ENCODE measurements around the gene SMAD7.

DNA sequence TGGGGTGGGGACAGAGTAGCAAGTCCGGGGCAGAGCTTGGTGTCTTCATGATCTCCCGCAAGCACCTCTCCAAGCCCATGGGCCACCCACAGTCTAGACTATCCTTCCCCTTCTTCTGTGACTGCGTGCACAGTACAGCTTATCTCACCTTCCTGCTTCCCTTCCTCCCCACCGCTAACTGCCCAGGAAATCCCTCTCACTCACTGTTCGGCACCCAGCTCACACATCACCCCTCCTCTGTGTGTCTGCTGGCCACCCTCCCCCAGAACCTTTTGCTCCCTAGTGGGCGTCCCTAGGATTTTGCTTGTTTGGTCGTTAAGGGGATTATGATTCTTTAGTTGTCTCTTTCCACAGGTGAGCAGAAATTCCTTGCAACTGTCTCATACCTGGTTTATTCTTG is 31.5 kb upstream of the SMAD7 start:
- TF ChIP-seq, protein P1, sequence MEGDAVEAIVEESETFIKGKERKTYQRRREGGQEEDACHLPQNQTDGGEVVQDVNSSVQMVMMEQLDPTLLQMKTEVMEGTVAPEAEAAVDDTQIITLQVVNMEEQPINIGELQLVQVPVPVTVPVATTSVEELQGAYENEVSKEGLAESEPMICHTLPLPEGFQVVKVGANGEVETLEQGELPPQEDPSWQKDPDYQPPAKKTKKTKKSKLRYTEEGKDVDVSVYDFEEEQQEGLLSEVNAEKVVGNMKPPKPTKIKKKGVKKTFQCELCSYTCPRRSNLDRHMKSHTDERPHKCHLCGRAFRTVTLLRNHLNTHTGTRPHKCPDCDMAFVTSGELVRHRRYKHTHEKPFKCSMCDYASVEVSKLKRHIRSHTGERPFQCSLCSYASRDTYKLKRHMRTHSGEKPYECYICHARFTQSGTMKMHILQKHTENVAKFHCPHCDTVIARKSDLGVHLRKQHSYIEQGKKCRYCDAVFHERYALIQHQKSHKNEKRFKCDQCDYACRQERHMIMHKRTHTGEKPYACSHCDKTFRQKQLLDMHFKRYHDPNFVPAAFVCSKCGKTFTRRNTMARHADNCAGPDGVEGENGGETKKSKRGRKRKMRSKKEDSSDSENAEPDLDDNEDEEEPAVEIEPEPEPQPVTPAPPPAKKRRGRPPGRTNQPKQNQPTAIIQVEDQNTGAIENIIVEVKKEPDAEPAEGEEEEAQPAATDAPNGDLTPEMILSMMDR (IDR thresholded peaks at IDR 0.05 in 4 of 5, conservative IDR thresholded peaks at IDR 0.05 in 1 of 5) = no peak
- no peak for TF ChIP-seq POLR2A (IDR thresholded peaks at IDR 0.05)

Data from gastrocnemius medialis (tissue), 4 donors.